GM21367 (cell line): ENCODE results near the gene CDK2AP2.
"Not testable (repeated sequence)": the region's sequence is repeated elsewhere in the genome, so short reads cannot be mapped to it uniquely, and the experiment has no call there.

Experiments
- ATAC-seq: cut with Tn5 transposase; IDR thresholded peaks from one replicate; pipeline ENCODE4 v1.9.1; 2021; ENCODE audit not compliant: unreplicated experiment

CDK2AP2 gene

GRCh38 chr11:67491276-67492068, 16.5 kb downstream of the CDK2AP2 start:
- no peak for ATAC-seq

DNA sequence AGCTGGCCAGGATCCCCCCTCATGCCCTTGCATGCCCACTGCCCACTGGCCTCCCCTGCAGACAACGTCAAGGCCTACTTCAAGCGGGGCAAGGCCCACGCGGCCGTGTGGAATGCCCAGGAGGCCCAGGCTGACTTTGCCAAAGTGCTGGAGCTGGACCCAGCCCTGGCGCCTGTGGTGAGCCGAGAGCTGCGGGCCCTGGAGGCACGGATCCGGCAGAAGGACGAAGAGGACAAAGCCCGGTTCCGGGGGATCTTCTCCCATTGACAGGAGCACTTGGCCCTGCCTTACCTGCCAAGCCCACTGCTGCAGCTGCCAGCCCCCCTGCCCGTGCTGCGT, 17.3 kb downstream of the CDK2AP2 start:
- ATAC-seq, result no peak

- ATAC-seq, result no peak
Measured at GRCh38 chr11:67489885-67490726, 17.9 kb downstream of the CDK2AP2 start.

DNA sequence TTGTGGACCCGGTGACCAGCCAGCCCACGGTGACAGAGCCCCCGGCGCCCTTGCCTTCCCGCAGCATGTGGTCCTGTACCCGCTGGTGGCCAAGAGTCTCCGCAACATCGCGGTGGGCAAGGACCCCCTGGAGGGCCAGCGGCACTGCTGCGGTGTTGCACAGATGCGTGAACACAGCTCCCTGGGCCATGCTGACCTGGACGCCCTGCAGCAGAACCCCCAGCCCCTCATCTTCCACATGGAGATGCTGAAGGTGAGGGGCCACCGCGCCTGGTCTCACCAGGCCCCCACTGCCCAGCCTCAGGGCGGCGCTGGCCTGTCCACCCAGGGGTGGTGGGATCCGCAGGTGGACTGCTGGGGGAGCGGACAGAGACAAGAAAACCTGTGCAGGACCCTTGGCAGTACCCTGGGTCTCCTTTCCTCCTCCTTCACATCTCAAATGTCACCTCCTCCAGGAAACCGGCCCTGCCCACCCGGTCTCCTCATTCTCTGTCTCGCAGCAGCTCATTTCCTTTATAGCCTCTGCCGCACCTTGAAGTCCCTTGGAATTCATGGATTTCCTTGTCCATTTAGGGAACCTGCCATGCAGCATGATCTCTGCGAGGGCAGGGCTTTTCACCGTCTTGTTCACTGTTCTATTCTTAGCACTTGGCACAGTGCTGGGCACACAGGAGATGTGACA, 18.6 kb downstream of the CDK2AP2 start:
- no peak for ATAC-seq

DNA sequence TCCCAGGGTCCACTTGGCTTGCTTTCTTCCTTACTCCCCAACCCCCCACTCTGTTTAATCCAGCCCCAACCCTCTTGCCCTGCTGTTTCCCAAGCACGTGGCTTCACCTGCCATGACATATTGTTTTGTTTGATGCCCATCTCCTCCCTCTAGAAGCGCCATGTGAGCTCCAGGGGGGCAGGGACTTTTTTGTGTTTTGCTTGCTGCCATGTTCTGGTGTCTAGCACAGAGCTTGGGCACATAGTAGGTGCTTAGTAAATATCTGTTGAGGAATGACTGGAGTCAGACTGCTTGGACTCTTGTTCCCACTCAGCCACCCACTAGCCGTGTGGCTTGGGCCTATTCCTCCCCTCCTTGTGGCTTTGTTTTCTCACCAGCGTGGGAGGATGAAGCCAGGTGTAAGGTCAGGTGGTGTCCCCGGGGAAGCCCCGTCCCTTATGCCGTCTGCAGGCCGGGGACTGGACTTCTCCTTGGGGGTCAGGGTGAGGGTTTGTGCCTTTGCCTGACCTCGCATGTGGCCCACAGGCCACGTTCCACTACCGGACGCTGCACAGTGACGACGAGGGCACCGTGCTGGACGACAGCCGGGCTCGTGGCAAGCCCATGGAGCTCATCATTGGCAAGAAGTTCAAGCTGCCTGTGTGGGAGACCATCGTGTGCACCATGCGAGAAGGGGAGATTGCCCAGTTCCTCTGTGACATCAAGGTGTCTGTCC, 21.3 kb downstream of the CDK2AP2 start:
- no peak for ATAC-seq

DNA sequence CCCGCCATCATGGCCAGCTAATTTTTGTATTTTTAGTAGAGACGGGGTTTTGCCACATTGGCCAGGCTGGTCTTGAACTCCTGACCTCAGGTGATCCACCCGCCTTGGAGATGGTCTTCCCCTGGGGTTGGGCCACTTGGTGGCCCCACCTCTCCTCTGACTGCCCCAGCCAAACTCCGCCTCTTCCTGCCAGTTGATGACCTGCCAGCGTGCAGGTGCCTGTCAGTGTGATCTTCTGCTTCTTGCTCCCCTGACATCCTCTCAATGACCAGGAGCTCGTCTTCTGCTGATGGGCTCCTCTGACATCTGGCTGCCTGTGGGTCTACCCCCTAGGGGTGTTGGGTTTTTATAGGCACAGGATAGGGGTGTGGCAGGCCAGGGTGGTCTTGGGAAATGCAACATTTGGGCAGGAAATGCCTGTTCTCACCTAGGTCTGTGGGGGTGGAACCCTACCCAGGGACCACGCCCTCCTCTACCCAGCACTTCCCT, 22.0 kb downstream of the CDK2AP2 start:
- not testable (repeated sequence) for ATAC-seq

DNA sequence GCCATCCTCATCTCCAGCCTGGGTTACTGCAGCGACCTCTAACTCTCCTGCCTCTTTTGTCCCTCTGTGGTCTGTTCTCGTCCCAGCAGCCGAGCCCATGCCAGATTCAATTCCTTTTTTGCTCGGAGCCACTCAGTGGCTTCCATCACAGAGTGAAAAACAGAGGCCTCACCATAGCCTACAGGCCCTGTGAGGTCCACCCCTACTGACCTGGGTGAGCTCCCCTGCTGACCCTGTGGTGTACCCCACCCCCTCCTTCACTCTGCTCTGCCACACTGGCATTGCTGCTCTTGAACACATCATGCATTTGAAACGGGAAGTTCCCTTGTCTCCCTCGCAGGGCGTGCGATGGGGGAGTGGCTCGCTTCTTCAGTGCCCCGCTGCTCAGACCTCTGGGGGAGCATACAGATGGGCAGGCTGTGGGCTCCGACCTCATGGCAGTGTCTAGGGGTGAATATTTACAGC, 23.1 kb downstream of the CDK2AP2 start:
- peak; percentile 22 for ATAC-seq

- ATAC-seq, result no peak
Measured at GRCh38 chr11:67483831-67484665, 23.9 kb downstream of the CDK2AP2 start.

DNA sequence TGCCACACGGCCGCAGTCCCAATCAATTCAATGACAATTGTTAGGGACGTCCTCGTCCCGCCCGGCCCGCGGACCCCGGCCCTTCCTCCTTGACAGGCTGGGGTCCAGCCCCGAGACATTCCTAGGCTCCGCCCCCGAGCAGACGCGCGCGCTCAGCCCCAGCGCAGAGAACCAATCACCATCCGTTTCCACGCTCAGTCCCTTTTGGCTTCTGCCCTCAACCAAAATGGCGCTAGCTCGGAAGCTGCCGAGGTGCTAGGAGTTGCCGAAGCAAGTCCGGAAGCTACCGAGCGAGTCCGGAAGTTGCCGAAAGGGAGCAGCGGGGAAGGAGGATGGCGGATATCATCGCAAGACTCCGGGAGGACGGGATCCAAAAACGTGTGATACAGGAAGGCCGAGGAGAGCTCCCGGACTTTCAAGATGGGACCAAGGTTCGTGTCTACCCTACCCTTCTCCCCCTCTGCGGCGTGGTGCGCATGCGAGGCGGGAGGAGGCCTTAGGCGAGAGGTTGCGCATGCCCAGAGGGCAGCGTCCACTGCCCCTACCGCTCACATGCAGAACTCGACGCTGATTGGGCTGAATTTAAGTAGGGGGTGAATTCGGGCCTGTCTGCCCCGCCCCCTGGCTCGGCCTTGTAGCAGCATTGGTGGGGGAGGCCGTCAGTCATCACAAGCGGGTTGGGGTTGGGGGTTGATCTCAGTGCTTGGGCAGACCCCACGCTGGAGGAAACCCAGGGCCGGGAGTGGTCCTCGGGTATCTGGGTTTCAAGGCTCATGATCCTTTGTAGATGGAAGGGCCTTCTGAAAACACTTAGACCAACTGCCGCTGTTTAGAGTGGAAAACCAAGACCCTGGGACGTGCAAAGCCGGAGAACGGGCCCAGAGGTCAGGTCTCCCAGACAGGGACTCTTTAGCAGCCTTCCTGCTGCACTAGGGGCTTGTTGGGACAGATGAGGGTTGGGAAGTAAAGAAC, 24.8 kb downstream of the CDK2AP2 start, which contains the start of gene AIP:
TSS of gene AIP (plus strand) at position 200 of the 972 bp plus-strand sequence. CDS start at position 333, 133 bp downstream.
- ATAC-seq, result peak; percentile 48

DNA sequence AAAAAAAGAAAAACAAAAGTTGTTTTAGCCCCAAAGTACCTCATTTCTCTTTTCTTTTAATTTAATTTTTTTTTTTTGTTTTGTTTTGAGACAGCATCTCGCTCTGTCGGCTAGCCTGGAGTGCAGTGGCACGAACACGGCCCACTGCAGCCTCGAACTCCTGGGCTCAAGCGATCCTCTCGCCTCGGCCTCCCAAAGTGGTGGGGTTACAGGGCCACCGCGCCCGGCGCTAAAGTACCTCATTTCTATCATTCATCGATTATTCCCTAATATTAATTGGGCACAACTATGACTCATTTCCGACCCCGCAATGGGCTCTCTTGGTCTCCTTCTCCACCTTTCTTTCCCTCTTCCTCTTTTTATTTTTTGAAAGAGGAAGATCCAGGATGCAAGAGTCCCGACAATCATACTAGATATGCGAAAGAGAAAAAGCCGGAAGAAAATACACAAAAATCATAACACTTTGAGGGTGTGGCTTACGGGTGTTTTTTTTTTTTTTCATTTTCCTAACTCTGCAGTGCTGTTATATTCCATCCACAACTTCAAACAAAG, 25.6 kb downstream of the CDK2AP2 start:
- no peak for ATAC-seq

- ATAC-seq, result not testable (repeated sequence)
Measured at GRCh38 chr11:67477344-67478050, 30.5 kb downstream of the CDK2AP2 start.

DNA sequence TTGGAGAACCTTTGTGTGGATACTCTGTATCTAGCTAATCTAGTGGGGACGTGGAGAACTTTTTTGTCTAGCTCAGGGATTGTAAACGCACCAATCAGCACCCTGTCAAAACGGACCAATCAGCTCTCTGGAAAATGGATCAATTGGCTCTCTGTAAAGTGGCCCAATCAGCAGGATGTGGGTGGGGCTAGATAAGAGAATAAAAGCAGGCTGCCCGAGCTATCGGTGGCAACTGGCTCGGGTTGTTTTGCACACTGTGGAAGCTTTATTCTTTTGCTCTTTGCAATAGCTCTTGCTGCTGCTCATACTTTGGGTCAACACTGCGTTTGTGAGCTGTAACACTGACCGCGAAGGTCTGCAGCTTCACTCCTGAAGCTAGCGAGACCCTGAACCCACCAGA, 31.3 kb downstream of the CDK2AP2 start:
- not testable (repeated sequence) for ATAC-seq

- ATAC-seq, result no peak
Measured at GRCh38 chr11:67472882-67473281, 35.1 kb downstream of the CDK2AP2 start.

- no peak for ATAC-seq
Measured at GRCh38 chr11:67470337-67471002, 37.5 kb downstream of the CDK2AP2 start.

GRCh38 chr11:67469508-67469811, 38.5 kb downstream of the CDK2AP2 start:
- no peak for ATAC-seq

- ATAC-seq, result peak; percentile 43
Measured at GRCh38 chr11:67468759-67469507, 39.0 kb downstream of the CDK2AP2 start, which contains the start of gene TMEM134. TMEM134 (minus strand) TSS chr11:67469251; CDS start chr11:67469192, 59 bp downstream.

DNA sequence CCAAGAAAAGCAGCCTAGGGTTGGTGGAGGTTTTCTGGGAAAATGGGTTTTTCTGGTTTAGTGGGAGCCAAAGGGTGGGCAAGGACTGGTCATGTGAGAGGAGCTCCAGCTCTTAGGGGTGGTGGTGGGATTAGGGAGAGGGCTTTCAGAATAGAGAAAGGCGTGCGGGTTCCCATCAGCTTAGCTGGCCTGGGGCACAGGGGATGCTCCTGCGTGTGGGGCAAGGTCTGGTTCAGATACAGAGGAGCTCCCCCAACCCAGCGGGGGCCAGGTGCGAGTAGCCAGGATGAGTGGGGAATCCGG, 39.6 kb downstream of the CDK2AP2 start:
- ATAC-seq, result no peak
